Motor neuron (in vitro differentiated cells): ENCODE data around the gene OR1A1. TPM values are rescaled to one million over a fixed set of nuclear protein-coding genes. Genes with fewer than 3 reads are reported as not detected.
"Not testable (repeated sequence)": the region's sequence is repeated elsewhere in the genome, so short reads cannot be mapped to it uniquely, and the experiment has no call there.

ENCODE experiments used
- ATAC-seq, 8 experiments: fragments of 200-7000 bp; cut with Tn5 transposase; replicated peaks in 6 of 8; 2 replicates each; pipeline ENCODE4 v1.8.0; 2021; ENCODE audit warnings: mild to moderate bottlenecking in 8 of 8, moderate library complexity in 8 of 8
- H3K27ac ChIP-seq, 2 donors: fragments of 250-450 bp; sonication (Bioruptor Pico); 2 replicates each; pipeline ENCODE4 v1.9.0; 2021; ENCODE audit warnings: antibody characterized with exemption in 2 of 2, mild to moderate bottlenecking in 2 of 2, moderate library complexity in 1 of 2
- H3K4me1 ChIP-seq, 2 donors: fragments of 250-450 bp; sonication (Bioruptor Pico); replicated peaks in 1 of 2; 2 replicates each; pipeline ENCODE4 v1.6.1; 2021; ENCODE audit warnings: antibody characterized with exemption in 2 of 2, mild to moderate bottlenecking in 2 of 2, moderate library complexity in 1 of 2
- H3K4me3 ChIP-seq, 5 donors: fragments of 250-450 bp; sonication (Bioruptor Pico); 2 replicates each; pipeline ENCODE4 v1.9.0; 2021; ENCODE audit warnings: antibody characterized with exemption in 5 of 5, mild to moderate bottlenecking in 5 of 5, moderate library complexity in 4 of 5
- WGBS, 10 experiments: fragments of 450-650 bp; shearing (Covaris generic); methylation state at CpG; one replicate each; pipeline ENCODE4 v1.0.0; 2022; 5-methylcytosine and 5-hydroxymethylcytosine counted together
- in situ Hi-C, 9 experiments: fragments of 400-800 bp; cut with MboI; loops; one replicate each; pipeline ENCODE4 v1.15.0; 2021; ENCODE audit warnings: low sequenced_read_pairs in 9 of 9, low pct_unique_long_range_greater_than_20kb in 2 of 9; ENCODE audit not compliant: unreplicated experiment in 9 of 9
- total RNA-seq, 8 experiments: library from RNA; unstranded; fragments of 300-600 nt; gene quantifications; 2 replicates each; pipeline versions ENCODE4 v1.2.3 to v1.2.4, GENCODE V29; 2022

OR1A1 gene
- total RNA-seq, 8 experiments from 2014 or later: 0.10 to 0.59 (median 0.38) TPM; not detected in 3

- H3K27ac ChIP-seq, H3K4me3 ChIP-seq, in situ Hi-C loops, ATAC-seq, H3K4me1 ChIP-seq: not testable (repeated sequence)
- no CpG with 5 or more reads among the region's 1 CpG for WGBS, 10 experiments
Observed at GRCh38 chr17:3241044-3241443, 33.6 kb downstream of the OR1A1 start.

GRCh38 chr17:3244841-3245240 is 37.4 kb downstream of the OR1A1 start:
- 20% methylated on average over 1 of the region's 1 CpG; no CpG with 5 or more reads in 9 of the 10 experiments for WGBS, 10 experiments
- in situ Hi-C loops, H3K4me1 ChIP-seq: not testable (repeated sequence)

GRCh38 chr17:3249013-3249412 is 41.5 kb downstream of the OR1A1 start:
- H3K27ac ChIP-seq, H3K4me1 ChIP-seq, in situ Hi-C loops, H3K4me3 ChIP-seq: not testable (repeated sequence)
- ATAC-seq: peak in 3 of 8 experiments; percentile 25 to 99 (median 99)
- no CpG with 5 or more reads among the region's 2 CpGs for WGBS, 10 experiments

More at GRCh38 chr17:3244841-3245240, 37.4 kb downstream of the OR1A1 start:
- ATAC-seq, H3K4me3 ChIP-seq, H3K27ac ChIP-seq: not testable (repeated sequence)

- Histone ChIP-seq H3K4me1 (no peaks in the 10 kb centered on the region), H3K4me3 (no peak overlapping the region), H3K27ac (no peak overlapping the region)
- 50 to 100% (median 79%) methylated on average over 1 to 8 of the region's 8 CpGs for WGBS, 10 experiments
- in situ Hi-C loops: no loop called here
- no peak for ATAC-seq
Observed at GRCh38 chr17:3256575-3256974, 49.1 kb downstream of the OR1A1 start.

- H3K4me1 ChIP-seq: no peaks in the 10 kb centered on the region
- 20 to 94% (median 48%) methylated on average over 1 of the region's 1 CpG; no CpG with 5 or more reads in 4 of the 10 experiments for WGBS, 10 experiments
- no peak for ATAC-seq
- in situ Hi-C loops: no loop called here
- H3K4me3 ChIP-seq: no peak overlapping the region
- H3K27ac ChIP-seq: no peak overlapping the region
Observed at GRCh38 chr17:3260163-3260562, 52.7 kb downstream of the OR1A1 start.

- Histone ChIP-seq H3K27ac (no peak overlapping the region), H3K4me3 (no peak overlapping the region), H3K4me1 (no peaks in the 10 kb centered on the region)
- in situ Hi-C loops: no loop called here
- ATAC-seq: no peak
- WGBS, 10 experiments: 27 to 84% (median 77%) methylated on average over 1 to 12 of the region's 13 CpGs
Observed at GRCh38 chr17:3260600-3260999, 53.1 kb downstream of the OR1A1 start.

Other genes with a start within 250 kb of the OR1A1 start
- 1 to 10 TPM in 1 of 8 experiments, under 1 TPM in 3, not detected in 4; 0.21 to 1.1 (median 0.36) TPM for gene OR1D5, start 144.1 kb upstream of the OR1A1 start, total RNA-seq
- gene OR1D2, start 103.2 kb upstream of the OR1A1 start, total RNA-seq: under 1 TPM in 6 of 8 experiments, not detected in 2; 0.09 to 0.71 (median 0.19) TPM
- 1 to 10 TPM in 1 of 8 experiments, under 1 TPM in 1, not detected in 6; 0.47 to 1.1 TPM for gene OR1G1, start 80.1 kb upstream of the OR1A1 start, total RNA-seq
- under 1 TPM in 1 of 8 experiments, not detected in 7; 0.52 TPM for gene OR1A2, start 10.1 kb upstream of the OR1A1 start, total RNA-seq
- gene OR3A1, start 90.7 kb downstream of the OR1A1 start, total RNA-seq: under 1 TPM in 1 of 8 experiments, not detected in 7; 0.21 TPM
- gene OR3A2, start 178.6 kb downstream of the OR1A1 start, total RNA-seq: 1 to 10 TPM in 1 of 8 experiments, under 1 TPM in 2, not detected in 5; 0.46 to 1.1 (median 0.62) TPM
- gene OR1E1, start 190.7 kb downstream of the OR1A1 start, total RNA-seq: under 1 TPM in 3 of 8 experiments, not detected in 5; 0.25 to 0.33 (median 0.27) TPM
- gene OR3A3, start 203.7 kb downstream of the OR1A1 start, total RNA-seq: under 1 TPM in 5 of 8 experiments, not detected in 3; 0.10 to 0.47 (median 0.14) TPM
- gene OR1E2, start 226.2 kb downstream of the OR1A1 start, total RNA-seq: 1 to 10 TPM in 1 of 8 experiments, not detected in 7; 1.2 TPM